GM20431 (cell line): ENCODE results near the gene CDC123.

Source experiments
- in situ Hi-C: fragments of 300-500 bp; cut with MseI, MboI; formaldehyde crosslinking; loops from one replicate; pipeline ENCODE4 v1.15.0; 2020; ENCODE audit warnings: low sequenced_read_pairs; ENCODE audit not compliant: unreplicated experiment

Gene CDC123

GRCh38 chr10:12188656-12189055, 7.3 kb upstream of the CDC123 start:
- in situ Hi-C loops, result no loop called here

- in situ Hi-C loops, result no loop called here
Measured at GRCh38 chr10:12189426-12189825, 6.6 kb upstream of the CDC123 start.

GRCh38 chr10:12191715-12192114, 4.3 kb upstream of the CDC123 start:
- in situ Hi-C loops, result no loop called here

- in situ Hi-C loops, result no loop called here
Measured at GRCh38 chr10:12193193-12193592, 2.8 kb upstream of the CDC123 start.

GRCh38 chr10:12194752-12195271, 1.2 kb upstream of the CDC123 start:
- in situ Hi-C loops, result no loop called here

GRCh38 chr10:12195281-12195602, 746 bp upstream of the CDC123 start:
- in situ Hi-C loops, result no loop called here

- in situ Hi-C loops, result no loop called here
Measured at GRCh38 chr10:12196531-12197211, 683 bp downstream of the CDC123 start.

GRCh38 chr10:12198156-12198555, 2.2 kb downstream of the CDC123 start:
- in situ Hi-C loops, result no loop called here

GRCh38 chr10:12200850-12201249, 4.9 kb downstream of the CDC123 start:
- in situ Hi-C loops, result no loop called here

- in situ Hi-C loops, result no loop called here
Measured at GRCh38 chr10:12201543-12201942, 5.6 kb downstream of the CDC123 start.

- in situ Hi-C loops, result no loop called here
Measured at GRCh38 chr10:12202226-12202625, 6.2 kb downstream of the CDC123 start.

GRCh38 chr10:12205082-12205481, 9.1 kb downstream of the CDC123 start:
- in situ Hi-C loops, result no loop called here

GRCh38 chr10:12207114-12207513, 11.1 kb downstream of the CDC123 start:
- in situ Hi-C loops, result no loop called here

GRCh38 chr10:12208460-12208859, 12.5 kb downstream of the CDC123 start:
- in situ Hi-C loops, result no loop called here

GRCh38 chr10:12212454-12212853, 16.5 kb downstream of the CDC123 start:
- in situ Hi-C loops, result no loop called here

- in situ Hi-C loops, result no loop called here
Measured at GRCh38 chr10:12213621-12214020, 17.6 kb downstream of the CDC123 start.

GRCh38 chr10:12214093-12214492, 18.1 kb downstream of the CDC123 start:
- in situ Hi-C loops, result no loop called here

- in situ Hi-C loops, result no loop called here
Measured at GRCh38 chr10:12214763-12215218, 18.8 kb downstream of the CDC123 start.

GRCh38 chr10:12218991-12219390, 23.0 kb downstream of the CDC123 start:
- in situ Hi-C loops, result no loop called here

GRCh38 chr10:12221323-12222298, 25.6 kb downstream of the CDC123 start:
- in situ Hi-C loops, result no loop called here

GRCh38 chr10:12225444-12225843, 29.5 kb downstream of the CDC123 start:
- in situ Hi-C loops, result no loop called here
